ENCODE results near the gene CHST13. TPM values are rescaled to one million over a fixed set of nuclear protein-coding genes. Genes with fewer than 3 reads are reported as not detected.

Gene CHST13
- total RNA-seq, 3 donors from 2014 or later = 0.29 to 0.80 TPM; not detected in 1

- TF ChIP-seq CTCF (IDR thresholded peaks at IDR 0.05) (no peak), POLR2AphosphoS5 (IDR thresholded peaks at IDR 0.05) (no peak), POLR2A (IDR thresholded peaks at IDR 0.05) (no peak)
- no peaks in the 10 kb centered on the region for H3K27me3 ChIP-seq
- no peaks in the 10 kb centered on the region for H3K36me3 ChIP-seq
- DNase-seq (ENCODE audit: low spot score in 2 of 2) = no peak
- no peaks in the 10 kb centered on the region for H3K4me1 ChIP-seq
- peaks cover 0 to 14% of the 10 kb centered on the region in 2 donors for H3K9me3 ChIP-seq
- no peak overlapping the region for H3K27ac ChIP-seq
- H3K4me3 ChIP-seq = no peak overlapping the region
- intact Hi-C loops (cut with DNase I; ENCODE audit: low total_unique reads) = no loop called here
Observed at GRCh38 chr3:126557415-126557745, 33.4 kb downstream of the CHST13 start.

- no peaks in the 10 kb centered on the region for H3K4me1 ChIP-seq
- no peak overlapping the region for H3K4me3 ChIP-seq
- intact Hi-C loops (cut with DNase I; ENCODE audit: low total_unique reads) = no loop called here
- TF ChIP-seq POLR2A (IDR thresholded peaks at IDR 0.05) (no peak), POLR2AphosphoS5 (IDR thresholded peaks at IDR 0.05) (no peak), CTCF (IDR thresholded peaks at IDR 0.05) (no peak)
- H3K9me3 ChIP-seq = peaks cover 0 to 17% of the 10 kb centered on the region in 2 donors
- H3K27me3 ChIP-seq = no peaks in the 10 kb centered on the region
- H3K36me3 ChIP-seq = no peaks in the 10 kb centered on the region
- no peak overlapping the region for H3K27ac ChIP-seq
- DNase-seq (ENCODE audit: low spot score in 2 of 2) = no peak
Observed at GRCh38 chr3:126557761-126558160, 33.8 kb downstream of the CHST13 start.

GRCh38 chr3:126558336-126559071, 34.5 kb downstream of the CHST13 start, which contains the start of gene C3orf22:
Gene C3orf22 (minus strand): TSS chr3:126558932. CDS start chr3:126553390, 5,542 bp downstream.
- H3K36me3 ChIP-seq = no peaks in the 10 kb centered on the region
- TF ChIP-seq POLR2AphosphoS5 (IDR thresholded peaks at IDR 0.05) = no peak
- H3K9me3 ChIP-seq = peaks cover 4 to 24% of the 10 kb centered on the region in 2 donors
- H3K4me3 ChIP-seq = no peak within 1 kb of the TSS
- no peak for DNase-seq (ENCODE audit: low spot score in 2 of 2)
- no peak within 1 kb of the TSS for H3K27ac ChIP-seq
- no peaks in the 10 kb centered on the region for H3K4me1 ChIP-seq
- intact Hi-C loops (cut with DNase I; ENCODE audit: low total_unique reads) = no loop called here
- H3K27me3 ChIP-seq = no peaks in the 10 kb centered on the region

- no peak for DNase-seq (ENCODE audit: low spot score in 2 of 2)
- H3K4me1 ChIP-seq = no peaks in the 10 kb centered on the region
- no peak overlapping the region for H3K27ac ChIP-seq
- H3K36me3 ChIP-seq = no peaks in the 10 kb centered on the region
- peaks cover 4 to 24% of the 10 kb centered on the region in 2 donors for H3K9me3 ChIP-seq
- intact Hi-C loops (cut with DNase I; ENCODE audit: low total_unique reads) = no loop called here
- H3K27me3 ChIP-seq = no peaks in the 10 kb centered on the region
- TF ChIP-seq CTCF (IDR thresholded peaks at IDR 0.05) (no peak), POLR2A (IDR thresholded peaks at IDR 0.05) (no peak), POLR2AphosphoS5 (IDR thresholded peaks at IDR 0.05) (no peak)
- H3K4me3 ChIP-seq = no peak overlapping the region
Observed at GRCh38 chr3:126562737-126563276, 38.9 kb downstream of the CHST13 start.

- Histone ChIP-seq H3K27me3 (no peaks in the 10 kb centered on the region), H3K4me1 (no peaks in the 10 kb centered on the region), H3K4me3 (no peak overlapping the region), H3K36me3 (no peaks in the 10 kb centered on the region), H3K9me3 (peaks cover 4 to 6% of the 10 kb centered on the region in 2 donors), H3K27ac (no peak overlapping the region)
- intact Hi-C loops (cut with DNase I; ENCODE audit: low total_unique reads) = no loop called here
- TF ChIP-seq CTCF (IDR thresholded peaks at IDR 0.05) (no peak), POLR2AphosphoS5 (IDR thresholded peaks at IDR 0.05) (no peak), POLR2A (IDR thresholded peaks at IDR 0.05) (no peak)
- DNase-seq (ENCODE audit: low spot score in 2 of 2) = peak in 1 of 2 donors; percentile 11
Observed at GRCh38 chr3:126567696-126568438, 43.9 kb downstream of the CHST13 start.
